GM12874 (cell line): ENCODE data around the gene NXPE2.

Experiments
- TF ChIP-seq, protein P1 (sequence below): IDR thresholded peaks from 2 replicates; pipeline ENCODE4 v1.5.1; 2011; ENCODE audit warnings: low read depth, mild to moderate bottlenecking, control low read depth, low read length, moderate library complexity; ENCODE audit not compliant: insufficient read depth

NXPE2 gene

GRCh38 chr11:114673661-114674060 is 4.7 kb upstream of the NXPE2 start:
- TF ChIP-seq, protein P1, sequence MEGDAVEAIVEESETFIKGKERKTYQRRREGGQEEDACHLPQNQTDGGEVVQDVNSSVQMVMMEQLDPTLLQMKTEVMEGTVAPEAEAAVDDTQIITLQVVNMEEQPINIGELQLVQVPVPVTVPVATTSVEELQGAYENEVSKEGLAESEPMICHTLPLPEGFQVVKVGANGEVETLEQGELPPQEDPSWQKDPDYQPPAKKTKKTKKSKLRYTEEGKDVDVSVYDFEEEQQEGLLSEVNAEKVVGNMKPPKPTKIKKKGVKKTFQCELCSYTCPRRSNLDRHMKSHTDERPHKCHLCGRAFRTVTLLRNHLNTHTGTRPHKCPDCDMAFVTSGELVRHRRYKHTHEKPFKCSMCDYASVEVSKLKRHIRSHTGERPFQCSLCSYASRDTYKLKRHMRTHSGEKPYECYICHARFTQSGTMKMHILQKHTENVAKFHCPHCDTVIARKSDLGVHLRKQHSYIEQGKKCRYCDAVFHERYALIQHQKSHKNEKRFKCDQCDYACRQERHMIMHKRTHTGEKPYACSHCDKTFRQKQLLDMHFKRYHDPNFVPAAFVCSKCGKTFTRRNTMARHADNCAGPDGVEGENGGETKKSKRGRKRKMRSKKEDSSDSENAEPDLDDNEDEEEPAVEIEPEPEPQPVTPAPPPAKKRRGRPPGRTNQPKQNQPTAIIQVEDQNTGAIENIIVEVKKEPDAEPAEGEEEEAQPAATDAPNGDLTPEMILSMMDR, result no peak

DNA sequence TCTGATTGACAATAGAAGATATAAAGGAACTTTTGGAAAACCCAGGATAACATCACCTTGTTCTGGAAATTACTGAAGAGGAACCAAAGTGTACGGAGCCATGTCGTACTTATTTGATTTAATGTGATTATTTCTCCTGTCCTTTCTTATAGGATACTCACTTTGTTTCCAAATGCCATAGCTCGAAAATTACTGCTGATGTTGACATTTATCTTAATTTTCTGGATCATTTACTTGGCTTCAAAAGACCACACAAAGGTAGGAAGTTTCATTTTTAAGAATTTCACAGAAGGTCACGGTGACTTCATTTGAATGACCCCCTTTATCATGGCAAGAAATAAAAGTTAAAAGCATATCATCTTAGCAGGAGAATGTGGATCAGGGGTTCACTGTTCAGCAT is 1.2 kb downstream of the NXPE2 start:
- TF ChIP-seq, protein P1, result no peak

DNA sequence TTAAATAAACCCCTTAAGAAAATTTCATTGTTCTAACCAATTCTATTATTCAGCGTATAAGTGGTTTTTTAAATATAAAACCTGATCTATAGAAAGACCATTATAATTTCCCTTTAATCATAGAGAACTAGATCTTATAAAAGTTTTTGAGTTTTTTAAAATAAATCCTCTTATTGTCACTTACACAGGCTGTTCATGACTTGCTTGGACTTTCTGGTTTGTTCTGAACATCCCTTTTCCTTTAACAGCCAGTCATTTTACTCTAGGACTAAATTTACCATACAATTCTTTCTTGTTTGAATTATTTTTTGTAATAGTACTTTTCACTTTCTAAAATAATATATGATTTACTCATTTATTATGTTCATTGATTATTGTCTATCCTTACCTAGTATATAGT is 4.7 kb downstream of the NXPE2 start:
- TF ChIP-seq, protein P1, result no peak

GRCh38 chr11:114684636-114685035 is 6.3 kb downstream of the NXPE2 start:
- TF ChIP-seq, protein P1, result no peak

DNA sequence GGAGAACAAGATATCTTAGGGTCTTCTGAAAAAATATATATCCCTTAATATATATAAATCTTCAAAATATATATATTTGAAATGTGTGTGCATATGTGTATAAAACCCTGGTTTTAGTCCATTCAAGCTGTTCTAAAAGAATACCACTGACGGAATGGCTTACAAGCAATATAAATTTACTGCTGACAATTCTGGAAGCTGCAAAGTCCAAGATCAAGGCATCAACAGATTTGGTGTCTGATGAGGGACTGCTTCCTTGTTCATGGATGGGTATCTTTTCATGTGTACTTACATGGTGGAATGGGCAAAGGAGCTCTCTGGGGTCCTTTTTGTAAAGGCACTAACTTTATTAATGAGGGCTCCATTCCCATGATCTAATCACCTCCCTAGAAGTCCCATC is 6.8 kb downstream of the NXPE2 start:
- TF ChIP-seq, protein P1, result no peak

- TF ChIP-seq, protein P1, result no peak
These were observed 27.1 kb downstream of the NXPE2 start for GRCh38 chr11:114705280-114706024.

DNA sequence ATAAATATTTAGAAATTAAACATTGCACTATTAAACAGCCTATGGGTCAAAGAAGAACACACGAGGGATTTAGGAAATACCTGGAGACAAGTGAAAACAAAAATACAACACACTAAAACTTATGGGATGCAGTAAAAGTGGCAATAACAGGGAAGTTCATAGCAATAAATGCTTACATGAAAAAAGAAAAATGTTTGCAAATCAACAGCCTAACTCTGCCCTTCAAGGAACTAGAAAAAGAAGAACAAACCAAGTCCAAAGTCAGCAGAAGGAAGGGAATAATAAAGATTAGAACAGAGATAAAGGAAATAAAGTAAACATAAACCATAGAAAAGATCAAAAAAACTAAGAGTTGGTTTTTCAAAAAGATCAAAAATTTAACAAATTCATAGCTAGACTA is 31.6 kb downstream of the NXPE2 start:
- TF ChIP-seq, protein P1, result no peak
